Osteocyte (in vitro differentiated cells): ENCODE measurements around the gene COL4A6. TPM values are rescaled to one million over a fixed set of nuclear protein-coding genes. Genes with fewer than 3 reads are reported as not detected.
"Not testable (repeated sequence)": the region's sequence is repeated elsewhere in the genome, so short reads cannot be mapped to it uniquely, and the experiment has no call there.

Source experiments
- DNase-seq: peaks from one replicate; pipeline ENCODE4 v3.0.0; 2021; ENCODE audit warnings: mixed read lengths; ENCODE audit not compliant: unreplicated experiment; ENCODE audit errors: extremely low spot score
- H3K27ac Mint-ChIP-seq: one replicate; pipeline ENCODE4 v1.8.0; 2021; ENCODE audit warnings: mild to moderate bottlenecking, mixed read lengths; ENCODE audit not compliant: unreplicated experiment
- H3K27me3 Mint-ChIP-seq: one replicate; pipeline ENCODE4 v1.8.0; 2021; ENCODE audit warnings: mixed read lengths; ENCODE audit not compliant: unreplicated experiment
- H3K36me3 Mint-ChIP-seq: one replicate; pipeline ENCODE4 v1.8.0; 2021; ENCODE audit warnings: mixed read lengths; ENCODE audit not compliant: unreplicated experiment
- H3K4me1 Mint-ChIP-seq: one replicate; pipeline ENCODE4 v1.8.0; 2021; ENCODE audit warnings: mixed read lengths; ENCODE audit not compliant: unreplicated experiment
- H3K4me3 Mint-ChIP-seq: one replicate; pipeline ENCODE4 v1.8.0; 2021; ENCODE audit warnings: mild to moderate bottlenecking, moderate library complexity, mixed read lengths; ENCODE audit not compliant: unreplicated experiment
- H3K9me3 Mint-ChIP-seq: one replicate; pipeline ENCODE4 v1.8.0; 2021; ENCODE audit warnings: mixed read lengths; ENCODE audit not compliant: unreplicated experiment
- CTCF ChIP-seq: fragments of 200-600 bp; sonication (generic); IDR thresholded peaks from 2 replicates; pipeline ENCODE4 v1.5.0; 2021; ENCODE audit warnings: antibody characterized with exemption, mild to moderate bottlenecking, moderate library complexity
- total RNA-seq: library from RNA; stranded (reverse); gene quantifications from 2 replicates; pipeline ENCODE4 v1.2.1, GENCODE V29; 2021

The COL4A6 gene
- total RNA-seq, 1 donor from 2014 or later: 36.2 TPM

- no peak for TF ChIP-seq CTCF
- H3K36me3 Mint-ChIP-seq: no peaks in the 10 kb centered on the region
- peak overlapping the region; percentile 99 for H3K27ac Mint-ChIP-seq
- H3K4me3 Mint-ChIP-seq: no peak overlapping the region
- H3K4me1 Mint-ChIP-seq: peaks cover 62% of the 10 kb centered on the region
- DNase-seq: no peak
- H3K9me3 Mint-ChIP-seq: peaks cover 2% of the 10 kb centered on the region
- no peaks in the 10 kb centered on the region for H3K27me3 Mint-ChIP-seq
Measured at GRCh38 chrX:108396986-108397385, 41.2 kb downstream of the COL4A6 start.

- Mint-ChIP-seq H3K9me3 (peaks cover 2% of the 10 kb centered on the region), H3K27ac (peak overlapping the region; percentile 2), H3K36me3 (no peaks in the 10 kb centered on the region), H3K27me3 (no peaks in the 10 kb centered on the region), H3K4me3 (no peak overlapping the region), H3K4me1 (peaks cover 56% of the 10 kb centered on the region)
- DNase-seq: no peak
- TF ChIP-seq CTCF: no peak
Measured at GRCh38 chrX:108396188-108396891, 41.9 kb downstream of the COL4A6 start.

GRCh38 chrX:108390976-108391717, 47.1 kb downstream of the COL4A6 start:
- H3K9me3 Mint-ChIP-seq: peaks cover 20% of the 10 kb centered on the region
- not testable (repeated sequence) for H3K27ac Mint-ChIP-seq, H3K27me3 Mint-ChIP-seq, DNase-seq, H3K4me3 Mint-ChIP-seq, H3K36me3 Mint-ChIP-seq, H3K4me1 Mint-ChIP-seq

- Mint-ChIP-seq H3K36me3 (peaks cover 2% of the 10 kb centered on the region), H3K27ac (no peak overlapping the region), H3K27me3 (no peaks in the 10 kb centered on the region), H3K9me3 (peaks cover 17% of the 10 kb centered on the region), H3K4me1 (no peaks in the 10 kb centered on the region), H3K4me3 (no peak overlapping the region)
- TF ChIP-seq CTCF: no peak
- DNase-seq: no peak
Measured at GRCh38 chrX:108384783-108385182, 53.4 kb downstream of the COL4A6 start.

- DNase-seq: no peak
- Mint-ChIP-seq H3K27me3 (no peaks in the 10 kb centered on the region), H3K9me3 (peaks cover 3% of the 10 kb centered on the region), H3K27ac (no peak overlapping the region), H3K36me3 (no peaks in the 10 kb centered on the region), H3K4me1 (no peaks in the 10 kb centered on the region), H3K4me3 (no peak overlapping the region)
- no peak for TF ChIP-seq CTCF
Measured at GRCh38 chrX:108380222-108380621, 58.0 kb downstream of the COL4A6 start.

- not testable (repeated sequence) for H3K27me3 Mint-ChIP-seq
Measured at GRCh38 chrX:108376821-108377220, 61.4 kb downstream of the COL4A6 start.

GRCh38 chrX:108375591-108375990, 62.6 kb downstream of the COL4A6 start:
- not testable (repeated sequence) for DNase-seq, H3K27ac Mint-ChIP-seq, H3K4me1 Mint-ChIP-seq, H3K9me3 Mint-ChIP-seq, H3K27me3 Mint-ChIP-seq, H3K36me3 Mint-ChIP-seq, H3K4me3 Mint-ChIP-seq

More at GRCh38 chrX:108376821-108377220, 61.4 kb downstream of the COL4A6 start:
- H3K4me3 Mint-ChIP-seq, DNase-seq, H3K36me3 Mint-ChIP-seq, H3K4me1 Mint-ChIP-seq, H3K27ac Mint-ChIP-seq, H3K9me3 Mint-ChIP-seq: not testable (repeated sequence)
